GM12865 (cell line): Measurements from ENCODE around the gene PLEKHM2.
"Not testable (repeated sequence)": the region's sequence is repeated elsewhere in the genome, so short reads cannot be mapped to it uniquely, and the experiment has no call there.

Experiments
- DNase-seq: peaks from one replicate; pipeline ENCODE4 v3.0.0; 2010; ENCODE audit warnings: low read depth
- H3K4me3 ChIP-seq: 2 replicates; pipeline ENCODE4 v1.5.1; 2011; ENCODE audit warnings: mild to moderate bottlenecking, low read depth, low read length, control low read depth
- CTCF ChIP-seq: IDR thresholded peaks from 2 replicates; pipeline ENCODE4 v1.5.1; 2011; ENCODE audit warnings: low read length, control low read depth, low read depth, inconsistent platforms; ENCODE audit not compliant: insufficient read depth; ENCODE audit errors: missing control alignments

PLEKHM2 gene

GRCh38 chr1:15690317-15690716 lies 6.2 kb downstream of the PLEKHM2 start:
- DNase-seq: no peak
- TF ChIP-seq CTCF: no peak
- H3K4me3 ChIP-seq: no peak overlapping the region

- H3K4me3 ChIP-seq: no peak overlapping the region
- DNase-seq: no peak
- no peak for TF ChIP-seq CTCF
Observed at GRCh38 chr1:15691434-15692032, 7.4 kb downstream of the PLEKHM2 start.

- no peak for DNase-seq
Observed at GRCh38 chr1:15692121-15692682, 8.1 kb downstream of the PLEKHM2 start.

GRCh38 chr1:15693371-15693770 lies 9.3 kb downstream of the PLEKHM2 start:
- DNase-seq: no peak
- TF ChIP-seq CTCF: no peak
- no peak overlapping the region for H3K4me3 ChIP-seq

More at GRCh38 chr1:15692121-15692682, 8.1 kb downstream of the PLEKHM2 start:
- H3K4me3 ChIP-seq: no peak overlapping the region
- TF ChIP-seq CTCF: no peak

GRCh38 chr1:15696956-15697521 lies 12.9 kb downstream of the PLEKHM2 start:
- DNase-seq: peak; percentile 93
- TF ChIP-seq CTCF: no peak
- H3K4me3 ChIP-seq: peak overlapping the region; percentile 50

- TF ChIP-seq CTCF: no peak
- DNase-seq: no peak
- no peak overlapping the region for H3K4me3 ChIP-seq
Observed at GRCh38 chr1:15698201-15698600, 14.1 kb downstream of the PLEKHM2 start.

- H3K4me3 ChIP-seq, DNase-seq: not testable (repeated sequence)
Observed at GRCh38 chr1:15699321-15699720, 15.2 kb downstream of the PLEKHM2 start.
